SHP77 treated with DMSO at 0.1 percent for 48 hours (cell line): ENCODE measurements around the gene KMT2C.
"Not testable (repeated sequence)": the region's sequence is repeated elsewhere in the genome, so short reads cannot be mapped to it uniquely, and the experiment has no call there.

Experiments
- DNase-seq: peaks from one replicate; lab custom pipeline; 2025; lab: John Stamatoyannopoulos, UW

Gene KMT2C

DNA sequence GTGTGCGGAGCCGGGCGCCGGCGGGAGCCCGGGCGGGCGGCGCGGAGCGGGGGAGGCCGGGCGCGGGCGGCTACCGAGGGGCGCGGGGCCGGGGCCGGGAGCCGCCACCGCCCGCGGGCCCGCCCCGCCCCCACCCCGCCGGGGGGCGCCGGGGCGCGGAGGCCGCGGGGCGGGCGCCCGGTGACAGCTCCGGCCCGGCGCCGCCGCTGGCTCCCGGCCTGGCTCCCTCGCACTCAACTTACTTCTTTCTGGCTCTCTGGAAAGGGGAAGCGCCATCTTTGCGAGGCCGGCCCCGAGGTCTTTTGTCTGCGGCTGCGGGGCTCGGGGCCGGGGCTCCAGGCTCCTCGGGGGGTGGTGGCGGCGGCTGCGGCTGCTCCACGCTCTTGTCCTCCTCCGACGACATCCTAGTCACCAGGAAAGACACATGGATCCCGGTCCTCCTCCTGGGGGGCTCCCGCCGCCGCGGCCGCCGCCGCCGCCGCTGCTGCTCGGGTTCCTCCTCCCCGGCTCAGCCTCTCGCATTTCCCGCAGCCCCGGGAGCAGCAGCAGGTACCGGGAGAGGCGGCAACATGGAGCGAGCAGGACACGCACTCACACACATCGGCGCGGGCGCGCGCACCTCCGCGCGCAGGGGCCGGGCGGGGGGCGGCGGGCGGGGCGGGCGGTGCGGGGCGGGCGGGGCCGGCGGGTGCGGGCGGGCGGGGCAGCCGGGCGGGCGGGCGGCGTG, at the start of gene KMT2C:
Gene KMT2C (minus strand): TSS at position 620 of the 727 bp plus-strand sequence. CDS start 217 bp downstream, at position 403.
- no peak for DNase-seq

DNA sequence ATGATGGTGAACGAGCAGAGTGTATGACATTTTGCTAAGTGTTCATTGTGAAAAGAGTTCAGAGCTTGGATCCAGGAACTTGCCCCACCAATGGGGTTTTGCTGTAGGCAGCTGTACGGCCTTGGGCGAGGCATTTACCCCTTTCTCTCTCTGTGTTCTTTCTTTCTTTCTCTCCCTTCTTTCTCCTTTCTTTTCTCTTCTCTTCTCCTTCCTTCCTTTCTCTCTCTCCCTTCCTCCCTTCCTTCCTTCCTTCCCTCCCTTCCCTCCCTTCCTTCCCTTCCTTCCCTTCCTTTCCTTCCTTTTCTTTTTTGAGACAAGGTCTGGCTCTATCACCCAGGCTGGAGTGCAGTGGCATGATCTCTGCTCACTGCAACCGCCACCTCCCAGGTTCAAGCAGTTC, 45.3 kb upstream of the KMT2C start:
- DNase-seq: no peak

DNA sequence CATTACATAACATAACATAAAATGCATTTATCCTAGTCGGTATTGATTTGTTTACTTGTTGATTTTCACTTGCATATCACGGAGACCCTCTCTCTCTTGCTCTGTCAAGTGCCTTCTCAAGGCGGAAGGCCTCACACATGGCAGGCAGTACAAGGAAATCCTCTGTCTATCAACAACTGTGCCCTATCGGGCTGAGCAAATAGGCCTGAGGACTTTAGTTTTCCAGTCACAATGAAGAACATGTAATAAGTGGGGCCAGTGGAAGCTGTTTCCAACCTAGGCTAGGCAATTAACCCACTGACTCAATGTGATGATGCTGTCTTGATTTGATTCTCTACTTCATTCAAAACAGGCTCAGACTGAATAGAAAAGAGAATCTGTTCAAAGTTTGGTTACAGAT, 44.9 kb upstream of the KMT2C start:
- no peak for DNase-seq

DNA sequence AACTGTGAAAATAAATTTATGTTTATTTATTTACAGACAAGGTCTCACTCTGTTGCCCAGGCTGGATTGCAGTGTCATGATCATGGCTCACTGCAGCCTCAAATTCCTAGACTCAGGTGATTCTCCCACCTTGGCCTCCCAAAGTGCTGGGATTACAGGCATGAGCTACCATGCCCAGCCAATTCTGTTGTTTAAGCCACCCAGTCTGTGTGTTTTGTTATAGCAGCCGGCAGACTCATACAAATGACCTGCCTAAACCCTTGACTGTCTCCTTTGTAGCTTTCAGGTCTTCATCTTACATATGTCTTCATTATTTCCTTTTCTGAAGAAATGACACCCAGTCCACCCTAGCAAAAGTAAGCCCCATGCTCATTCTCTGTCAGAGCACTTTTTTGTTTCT, 43.8 kb upstream of the KMT2C start:
- no peak for DNase-seq

DNA sequence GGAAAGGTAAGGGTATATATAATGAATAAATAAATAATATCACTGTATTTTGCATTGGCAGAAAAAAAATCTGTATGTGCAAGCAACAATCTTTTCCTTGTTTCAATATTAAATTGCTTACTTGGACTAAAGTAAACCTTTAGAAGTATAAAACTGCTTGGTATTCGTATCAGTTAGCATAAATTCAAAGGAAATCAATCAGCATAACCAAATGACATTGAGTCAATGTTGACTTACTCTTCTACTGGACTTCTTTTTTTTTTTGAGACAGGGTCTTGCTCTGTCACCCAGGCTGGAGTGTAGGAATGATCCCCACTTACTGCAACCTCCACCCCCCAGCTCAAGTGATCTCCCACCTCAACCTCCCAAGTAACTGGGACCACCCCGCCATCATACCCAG, 42.3 kb upstream of the KMT2C start:
- DNase-seq: no peak

DNA sequence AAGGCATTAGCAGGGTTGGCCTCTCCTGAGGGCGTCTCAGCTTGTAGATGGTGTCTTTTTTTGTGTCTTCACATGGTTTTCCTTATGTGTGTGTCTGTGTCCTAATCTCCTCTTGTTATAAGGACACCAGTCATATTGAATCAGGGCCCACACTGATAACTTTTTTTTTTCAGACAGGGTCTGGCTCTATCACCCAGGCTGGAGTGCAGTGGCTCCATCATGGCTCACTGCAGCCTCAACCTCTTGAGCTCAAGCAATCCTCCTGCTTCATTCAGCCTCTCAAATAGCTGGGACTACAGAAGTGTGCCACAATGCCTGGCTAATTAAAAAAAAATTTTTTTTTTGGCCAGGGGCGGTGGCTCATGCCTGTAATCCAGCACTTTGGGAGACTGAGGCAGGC, 41.3 kb upstream of the KMT2C start:
- DNase-seq: no peak

DNA sequence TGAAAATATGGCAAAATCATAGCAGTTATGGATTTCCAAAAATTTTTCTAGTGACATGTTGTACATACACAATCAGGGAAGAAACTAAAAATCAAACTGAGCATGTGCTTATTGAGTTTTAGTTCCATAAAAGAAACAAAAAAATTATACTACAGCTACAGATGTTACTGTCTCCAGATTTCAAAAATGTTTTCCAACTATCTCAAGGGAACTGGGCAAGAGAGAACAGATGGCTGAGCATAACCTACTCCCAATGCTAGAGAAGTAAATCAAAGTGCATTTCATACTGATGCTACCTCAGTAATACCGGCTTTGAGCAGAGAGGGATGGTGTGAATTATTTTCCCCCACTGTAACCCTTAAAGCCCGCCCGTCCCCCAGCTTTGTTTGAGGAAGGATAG, 40.7 kb upstream of the KMT2C start:
- DNase-seq: no peak

DNA sequence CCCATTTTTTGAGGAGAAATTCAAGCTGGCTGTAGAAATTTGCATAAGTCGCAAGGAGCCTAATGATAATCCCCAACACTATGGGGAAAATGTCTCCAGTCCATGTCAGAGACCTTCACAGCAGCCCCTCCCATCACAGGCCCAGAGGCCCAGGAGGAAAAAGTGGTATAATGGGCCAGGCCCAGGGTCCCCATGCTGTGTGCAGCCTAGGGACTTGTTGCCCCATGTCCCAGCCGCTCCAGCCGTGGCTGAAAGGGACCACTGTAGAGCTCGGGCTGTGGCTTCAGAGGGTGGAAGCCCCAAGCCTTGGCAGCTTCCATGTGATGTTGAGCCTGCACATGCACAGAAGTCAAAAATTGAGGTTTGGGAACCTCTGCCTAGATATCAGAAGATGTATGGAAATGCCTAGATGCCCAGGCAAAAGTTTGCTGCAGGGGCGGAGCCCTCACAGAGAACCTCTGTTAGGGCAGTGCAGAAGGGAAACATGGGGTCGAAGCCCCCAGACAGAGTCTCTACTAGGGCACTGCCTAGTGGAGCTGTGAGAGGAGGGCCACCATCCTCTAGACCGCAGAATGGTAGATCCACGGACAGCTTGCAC, 35.3 kb upstream of the KMT2C start:
- not testable (repeated sequence) for DNase-seq

DNA sequence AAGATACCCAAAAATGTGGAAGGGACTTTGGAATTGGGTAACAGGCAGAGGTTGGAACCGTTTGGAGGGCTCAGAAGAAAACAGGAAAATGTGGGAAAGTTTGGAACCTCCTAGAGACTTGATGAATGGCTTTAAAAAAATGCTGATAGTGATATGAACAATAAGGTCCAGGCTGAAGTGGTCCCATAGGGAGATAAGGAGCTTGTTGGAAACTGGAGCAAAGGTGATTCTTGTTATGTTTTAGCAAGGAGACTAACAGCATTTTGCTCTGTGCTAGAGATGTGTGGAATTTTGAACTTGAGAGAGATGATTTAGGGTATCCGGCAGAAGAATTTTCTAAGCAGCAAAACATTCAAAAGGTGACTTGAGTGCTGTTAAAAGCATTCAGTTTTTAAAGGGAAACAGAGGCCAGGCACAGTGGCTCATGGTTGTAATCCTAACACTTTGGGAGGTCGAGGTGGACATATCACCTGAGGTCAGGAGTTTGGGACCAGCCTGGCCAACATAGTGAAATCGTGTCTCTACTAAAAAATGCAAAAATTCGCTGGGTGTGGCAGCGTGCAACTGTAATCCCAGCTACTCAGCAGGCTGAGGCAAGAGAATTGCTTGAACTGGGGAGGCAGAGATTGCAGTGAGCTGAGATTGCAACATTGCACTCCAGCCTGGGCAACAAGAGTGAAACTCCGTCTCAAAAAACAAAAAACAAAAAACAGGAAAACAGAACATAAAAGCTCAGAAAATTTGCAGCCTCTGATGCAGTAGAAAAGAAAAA, 34.6 kb upstream of the KMT2C start:
- DNase-seq: not testable (repeated sequence)

DNA sequence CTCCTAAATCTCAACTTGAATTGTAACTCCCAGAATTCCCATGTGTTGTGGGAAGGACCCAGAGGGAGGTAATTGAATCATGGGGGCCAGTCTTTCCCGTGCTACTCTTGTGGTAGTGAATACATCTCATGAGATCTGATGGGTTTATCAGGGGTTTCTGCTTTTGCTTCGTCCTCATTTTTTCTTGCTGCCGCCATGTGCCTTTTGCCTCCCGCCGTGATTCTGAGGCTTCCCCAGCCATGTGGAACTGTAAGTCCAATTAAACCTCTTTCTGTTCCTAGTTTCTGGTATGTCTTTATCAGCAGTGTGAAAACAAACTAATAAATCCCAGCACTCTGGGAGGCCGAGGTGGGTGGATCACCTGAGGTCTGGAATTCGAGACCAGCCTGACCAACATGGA, 33.8 kb upstream of the KMT2C start:
- DNase-seq: not testable (repeated sequence)

DNA sequence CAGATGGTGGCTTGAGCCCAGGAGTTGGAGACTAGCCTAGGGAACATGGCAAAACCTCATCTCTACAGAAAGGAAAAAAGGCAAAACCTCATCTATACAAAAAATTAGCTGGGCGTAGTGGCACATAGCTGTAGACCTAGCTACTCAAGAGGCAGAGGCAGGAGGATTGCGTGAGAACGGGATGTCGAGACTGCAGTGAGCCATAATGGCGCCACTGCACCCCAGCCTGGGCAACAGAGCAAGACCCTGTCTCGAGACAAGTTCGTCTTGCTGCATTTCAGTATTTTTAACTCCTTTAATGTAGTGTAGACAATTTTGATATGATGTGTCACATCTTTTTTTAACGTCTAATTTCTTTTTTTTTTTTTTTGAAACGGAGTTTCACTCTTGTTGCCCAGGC, 31.4 kb upstream of the KMT2C start:
- no peak for DNase-seq

DNA sequence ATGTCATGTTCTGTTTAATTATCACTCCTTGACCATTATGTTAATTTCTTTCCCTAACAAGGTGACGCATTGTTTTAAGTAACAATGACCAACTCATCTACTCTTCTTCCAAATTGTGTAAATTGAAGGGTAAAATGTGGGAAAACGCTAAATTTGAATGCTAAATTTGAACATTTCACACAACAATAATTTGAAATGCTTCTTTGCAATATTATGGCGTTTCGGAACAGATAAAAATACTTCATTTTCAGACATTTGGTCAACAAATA, 29.2 kb upstream of the KMT2C start:
- no peak for DNase-seq

DNA sequence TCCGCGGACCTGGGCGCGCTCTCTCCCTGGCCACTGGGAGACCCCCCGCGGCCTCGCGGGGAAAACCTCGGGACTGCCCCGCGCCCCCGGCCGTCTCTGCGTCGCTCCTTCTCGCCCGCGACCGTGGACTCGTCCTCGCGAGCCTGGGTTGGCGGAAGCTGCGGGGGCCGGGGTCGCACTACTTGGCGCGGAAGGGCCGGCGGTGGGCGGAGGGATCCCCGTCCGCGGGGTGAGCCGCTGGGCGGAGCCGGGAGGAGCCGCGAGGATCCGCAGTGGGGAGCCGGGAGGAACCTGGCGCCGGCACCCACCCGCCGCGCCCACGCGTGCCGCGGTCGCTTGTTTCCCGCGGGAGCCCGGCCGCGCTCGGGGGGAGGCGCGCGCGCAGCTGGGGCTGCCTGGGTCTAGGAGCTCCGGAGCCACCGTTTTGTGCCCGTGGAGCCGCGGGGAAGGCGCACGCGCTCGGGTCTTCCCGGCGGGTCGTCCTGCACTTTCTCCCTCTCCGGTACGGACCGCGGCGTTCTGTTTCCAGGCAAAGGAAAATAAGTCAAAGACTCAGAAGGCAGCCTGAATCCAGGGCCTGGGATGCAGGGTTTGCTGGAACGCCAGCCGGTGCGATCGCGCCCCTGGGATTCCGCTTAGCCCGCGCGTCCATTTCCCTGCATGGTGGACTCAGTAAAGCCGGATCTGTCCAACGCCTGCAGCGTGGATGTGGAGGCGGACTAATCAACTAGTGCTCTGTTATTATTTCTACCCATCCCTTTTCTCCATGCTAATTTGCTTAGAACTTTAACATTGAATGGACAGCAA, 28.7 kb upstream of the KMT2C start:
- peak; percentile 7 for DNase-seq

DNA sequence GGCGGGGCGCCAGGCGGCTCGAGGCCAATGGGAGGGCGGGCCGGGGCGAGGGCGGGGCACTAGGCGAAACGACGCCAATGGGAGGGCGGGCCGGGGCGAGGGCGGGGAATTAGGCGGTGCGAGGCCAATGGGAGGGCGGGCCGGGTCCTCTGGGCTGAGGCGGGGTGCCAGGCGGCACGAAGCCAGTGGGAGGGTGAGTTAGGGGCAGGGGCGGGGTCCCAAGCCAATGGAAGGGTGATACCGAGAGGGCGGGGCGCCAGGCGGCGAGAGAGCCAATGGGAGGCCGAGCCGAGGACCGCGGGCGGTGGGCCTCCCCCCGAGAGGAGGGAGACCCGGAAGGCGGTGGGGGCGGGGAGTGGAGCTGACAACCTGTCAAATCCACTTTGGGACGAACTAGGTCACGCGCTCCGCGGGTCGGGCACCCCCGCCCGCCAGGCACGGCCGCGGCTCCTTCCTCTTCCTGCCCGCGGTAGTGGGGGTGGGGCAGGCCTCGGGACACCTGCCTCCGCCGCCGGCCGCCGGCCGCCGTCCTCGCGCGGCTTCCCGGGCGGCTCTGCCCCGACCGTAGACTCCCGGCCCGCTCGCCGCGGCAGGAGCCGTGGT, 28.0 kb upstream of the KMT2C start:
- DNase-seq: peak; percentile 93

DNA sequence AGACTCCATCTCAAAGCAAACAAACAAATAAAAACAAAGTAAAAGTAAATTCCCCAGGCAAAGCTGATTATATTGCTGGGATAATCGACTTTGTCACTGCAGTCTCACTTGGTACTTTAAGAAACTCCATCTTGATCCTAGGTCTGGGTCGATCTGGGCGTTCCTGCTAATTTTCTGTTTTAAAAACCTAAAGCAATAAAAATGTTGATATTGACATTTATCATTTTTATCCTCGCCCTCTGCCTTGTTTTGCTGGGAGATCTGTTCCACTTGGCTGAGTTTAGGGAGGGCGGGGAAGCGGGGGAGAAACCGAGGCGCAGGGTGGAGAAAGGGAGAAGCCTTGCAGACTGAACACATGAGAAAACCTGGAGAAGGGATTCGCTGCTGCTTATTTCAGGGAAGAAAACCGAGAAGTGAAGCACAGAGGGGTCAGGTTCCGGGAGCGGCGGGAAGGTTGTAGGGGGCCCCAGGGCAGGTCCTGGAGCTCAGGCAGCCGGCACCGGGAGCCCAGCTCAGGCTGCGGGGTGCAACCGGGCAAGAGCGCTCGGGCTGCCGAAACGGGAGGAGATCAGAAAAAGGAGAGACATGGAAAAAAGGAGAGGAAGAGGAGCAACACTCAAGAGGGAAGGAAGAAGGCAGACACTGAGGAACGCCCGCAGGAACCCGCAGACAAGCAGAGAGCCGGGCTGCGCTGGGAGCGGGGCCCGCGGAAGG, 27.3 kb upstream of the KMT2C start:
- DNase-seq: no peak

DNA sequence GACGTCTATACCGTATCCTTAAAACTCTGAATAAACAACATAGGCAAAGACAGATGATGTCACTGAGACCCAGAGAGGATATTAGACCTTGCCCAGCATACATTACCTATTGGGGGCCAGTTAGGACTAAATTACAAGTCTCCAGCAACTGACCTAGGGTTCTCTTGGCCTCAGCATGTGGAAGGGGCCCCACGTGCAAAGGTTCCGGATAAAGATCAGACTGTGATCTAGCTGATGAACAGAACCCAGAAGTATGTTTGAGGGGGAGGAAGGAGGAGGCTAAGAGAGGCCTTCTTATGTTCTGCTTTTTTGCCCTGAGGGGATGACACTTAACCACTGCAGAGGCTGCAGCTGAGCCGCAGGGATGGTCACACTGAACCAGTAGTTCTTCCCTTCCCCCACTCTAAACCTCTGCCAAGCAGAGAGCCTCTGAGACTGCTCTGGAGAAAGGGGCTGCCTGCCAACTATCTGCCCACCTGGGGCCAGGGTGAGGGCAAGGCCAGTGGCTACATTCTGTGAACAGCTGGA, 24.0 kb upstream of the KMT2C start:
- DNase-seq: peak; percentile 15

DNA sequence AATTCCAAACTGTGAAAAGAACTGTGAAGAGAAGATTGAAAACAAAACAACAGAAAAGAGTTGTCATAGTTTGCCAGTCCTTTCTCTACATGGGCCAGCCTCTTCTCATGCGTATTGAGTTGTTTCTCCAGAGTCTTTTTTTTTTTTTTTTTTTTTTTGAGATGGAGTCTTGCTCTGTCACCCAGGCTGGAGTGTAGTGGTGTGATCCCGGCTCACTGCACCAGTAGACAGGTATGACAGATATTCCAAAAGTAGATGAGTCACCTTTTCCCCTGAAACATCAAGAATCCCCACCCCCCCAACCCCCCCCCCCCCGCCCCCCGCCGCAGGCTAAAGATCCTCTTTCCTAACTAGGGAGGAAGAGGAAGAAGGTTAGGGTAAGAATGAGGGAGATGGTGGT, 15.6 kb upstream of the KMT2C start:
- DNase-seq: no peak

DNA sequence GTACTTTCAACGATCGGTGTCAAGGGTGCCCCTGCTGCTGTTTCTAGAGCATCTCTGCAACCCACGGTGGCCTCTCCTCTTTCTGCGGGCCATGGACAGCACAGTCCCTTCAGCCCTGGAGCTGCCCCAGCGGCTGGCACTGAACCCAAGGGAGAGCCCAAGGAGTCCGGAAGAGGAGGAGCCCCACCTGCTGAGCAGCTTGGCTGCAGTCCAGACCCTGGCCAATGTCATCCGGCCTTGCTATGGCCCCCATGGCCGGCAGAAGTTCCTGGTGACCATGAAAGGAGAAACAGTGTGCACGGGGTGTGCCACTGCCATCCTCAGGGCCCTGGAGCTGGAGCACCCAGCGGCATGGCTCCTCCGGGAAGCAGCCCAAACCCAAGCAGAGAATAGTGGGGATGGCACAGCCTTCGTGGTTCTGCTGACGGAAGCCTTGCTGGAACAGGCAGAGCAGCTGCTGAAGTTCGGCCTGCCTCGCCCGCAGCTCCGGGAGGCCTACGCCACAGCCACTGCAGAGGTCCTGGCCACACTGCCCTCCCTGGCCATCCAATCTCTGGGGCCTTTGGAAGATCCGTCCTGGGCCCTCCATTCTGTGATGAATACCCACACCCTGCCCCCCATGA, 9.7 kb upstream of the KMT2C start:
- DNase-seq: not testable (repeated sequence)

DNA sequence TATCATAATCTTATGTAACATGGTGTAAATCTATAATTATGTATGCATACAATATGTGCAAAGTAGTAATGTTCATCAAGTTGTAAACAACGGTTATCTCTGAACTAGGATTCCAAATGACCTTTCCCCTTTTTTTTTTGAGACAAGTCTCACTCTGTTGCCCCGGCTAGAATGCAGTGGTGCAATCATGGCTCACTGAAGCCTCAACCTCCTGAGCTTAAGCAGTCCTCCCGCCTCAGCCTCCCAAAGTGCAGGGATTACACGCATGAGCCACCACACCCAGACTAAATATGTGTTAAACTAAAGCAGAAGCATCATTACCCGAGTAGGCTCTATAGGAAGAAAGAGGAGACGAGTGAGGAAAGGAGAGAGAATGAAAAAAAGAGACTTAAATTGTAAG, 7.8 kb upstream of the KMT2C start:
- no peak for DNase-seq

DNA sequence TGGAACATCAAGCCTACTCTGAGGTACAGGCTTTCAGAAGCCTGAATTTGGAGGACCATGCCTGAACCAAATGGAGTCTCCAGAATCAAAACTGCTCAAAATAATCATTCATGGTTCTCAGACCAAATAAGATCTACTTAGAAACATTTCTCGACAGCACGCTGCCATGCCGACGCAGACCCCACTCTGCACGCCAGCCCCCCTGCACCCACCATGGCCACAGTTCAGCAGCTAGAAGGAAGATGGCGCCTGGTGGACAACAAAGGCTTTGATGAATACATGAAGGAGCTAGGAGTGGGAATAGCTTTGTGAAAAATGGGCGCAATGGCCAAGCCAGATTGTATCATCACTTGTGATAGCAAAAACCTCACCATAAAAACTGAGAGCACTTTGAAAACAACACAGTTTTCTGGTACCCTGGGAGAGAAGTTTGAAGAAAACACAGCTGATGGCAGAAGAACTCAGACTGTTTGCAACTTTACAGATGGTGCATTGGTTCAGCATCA, 6.6 kb upstream of the KMT2C start:
- DNase-seq: no peak

DNA sequence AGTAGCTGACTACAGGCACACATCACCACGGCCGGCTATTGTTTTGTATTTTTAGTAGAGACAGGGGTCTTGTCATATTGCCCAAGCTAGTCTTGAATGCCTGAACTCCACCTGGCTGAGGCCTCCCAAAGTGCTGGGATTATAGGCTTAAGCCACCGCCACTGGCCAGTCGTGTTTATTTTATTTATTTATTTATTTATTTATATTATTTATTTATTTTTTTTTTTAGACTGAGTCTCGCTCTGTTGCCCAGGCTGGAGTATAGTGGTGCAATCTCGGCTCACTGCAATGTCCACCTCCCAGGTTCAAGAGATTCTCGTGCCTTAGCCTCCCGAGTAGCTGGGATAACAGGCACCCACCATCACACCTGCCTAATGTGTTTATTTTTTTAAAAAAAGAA, 6.0 kb upstream of the KMT2C start:
- not testable (repeated sequence) for DNase-seq
